GM19240 (cell line): ENCODE measurements around the gene HEYL.

Experiments used
- DNase-seq: peaks from one replicate; pipeline ENCODE4 v3.0.0; 2011; ENCODE audit warnings: low spot score; ENCODE audit not compliant: insufficient read length

HEYL gene

GRCh38 chr1:39639305-39640130 is at the start of gene HEYL:
HEYL (minus strand) TSS chr1:39639643; CDS start chr1:39639625, 18 bp downstream.
- no peak for DNase-seq

- DNase-seq, result no peak
Measured at GRCh38 chr1:39689214-39689613, 49.8 kb upstream of the HEYL start.

GRCh38 chr1:39688706-39689105 is 49.3 kb upstream of the HEYL start:
- no peak for DNase-seq

- no peak for DNase-seq
Measured at GRCh38 chr1:39687243-39687642, 47.8 kb upstream of the HEYL start.

GRCh38 chr1:39685071-39685470 is 45.6 kb upstream of the HEYL start:
- no peak for DNase-seq

- DNase-seq, result no peak
Measured at GRCh38 chr1:39684313-39684664, 44.8 kb upstream of the HEYL start.

GRCh38 chr1:39683591-39684312 is 44.3 kb upstream of the HEYL start:
- DNase-seq, result no peak

GRCh38 chr1:39681999-39682398 is 42.6 kb upstream of the HEYL start:
- DNase-seq, result no peak

- DNase-seq, result no peak
Measured at GRCh38 chr1:39681294-39681693, 41.9 kb upstream of the HEYL start.

- DNase-seq, result no peak
Measured at GRCh38 chr1:39680751-39681150, 41.3 kb upstream of the HEYL start.

GRCh38 chr1:39679821-39680220 is 40.4 kb upstream of the HEYL start:
- no peak for DNase-seq

GRCh38 chr1:39678889-39679288 is 39.4 kb upstream of the HEYL start:
- DNase-seq, result no peak

GRCh38 chr1:39677645-39678044 is 38.2 kb upstream of the HEYL start:
- DNase-seq, result no peak

- no peak for DNase-seq
Measured at GRCh38 chr1:39676948-39677548, 37.6 kb upstream of the HEYL start.

- no peak for DNase-seq
Measured at GRCh38 chr1:39675220-39675619, 35.8 kb upstream of the HEYL start.

- DNase-seq, result no peak
Measured at GRCh38 chr1:39673215-39673614, 33.8 kb upstream of the HEYL start.

- DNase-seq, result no peak
Measured at GRCh38 chr1:39672551-39672947, 33.1 kb upstream of the HEYL start.

GRCh38 chr1:39671793-39672550 is 32.5 kb upstream of the HEYL start, which contains the start of gene NT5C1A:
NT5C1A (minus strand) TSS chr1:39672107; CDS start chr1:39672038, 69 bp downstream.
- no peak for DNase-seq

- no peak for DNase-seq
Measured at GRCh38 chr1:39671433-39671792, 32.0 kb upstream of the HEYL start.

- no peak for DNase-seq
Measured at GRCh38 chr1:39670689-39671088, 31.2 kb upstream of the HEYL start.

- no peak for DNase-seq
Measured at GRCh38 chr1:39668894-39669293, 29.5 kb upstream of the HEYL start.

- no peak for DNase-seq
Measured at GRCh38 chr1:39668111-39668510, 28.7 kb upstream of the HEYL start.
